Keratinocyte (primary cell): ENCODE measurements around the gene TMEM178A. TPM values are rescaled to one million over a fixed set of nuclear protein-coding genes. Genes with fewer than 3 reads are reported as not detected.

Experiments
- DNase-seq: peaks from one replicate; pipeline ENCODE4 v3.0.0-alpha.2; 2011; ENCODE audit warnings: low read depth, missing footprints, low spot score
- FAIRE-seq: peaks from 2 replicates; lab custom pipeline; 2011; peaks lifted over from hg19 to GRCh38; lab: Jason Lieb, UNC
- H2AFZ ChIP-seq: 2 replicates; pipeline ENCODE4 v1.6.0; 2012; ENCODE audit warnings: low read length, control low read depth, inconsistent platforms; ENCODE audit not compliant: control insufficient read depth
- H3K27ac ChIP-seq: 2 replicates; pipeline ENCODE4 v1.5.1; 2011; ENCODE audit warnings: low read length; ENCODE audit not compliant: control insufficient read depth, insufficient read depth
- H3K27me3 ChIP-seq: 3 replicates; pipeline ENCODE4 v1.6.0; 2011; ENCODE audit warnings: low read length; ENCODE audit not compliant: control insufficient read depth, insufficient read depth; ENCODE audit errors: extremely low read depth
- H3K36me3 ChIP-seq, 2 experiments: 2 replicates in 1 of 2; 3 replicates in 1 of 2; pipeline ENCODE4 v1.5.1; 2011; ENCODE audit warnings: low read length in 2 of 2, mild to moderate bottlenecking in 1 of 2; ENCODE audit not compliant: control insufficient read depth in 2 of 2, insufficient read depth in 2 of 2; ENCODE audit errors: extremely low read depth in 1 of 2
- H3K4me1 ChIP-seq: 3 replicates; pipeline ENCODE4 v1.5.1; 2011; ENCODE audit warnings: low read length; ENCODE audit not compliant: control insufficient read depth, insufficient read depth; ENCODE audit errors: extremely low read depth
- H3K4me2 ChIP-seq: 3 replicates; pipeline ENCODE4 v1.6.0; 2011; ENCODE audit warnings: low read depth, low read length; ENCODE audit not compliant: control insufficient read depth, insufficient read depth; ENCODE audit errors: extremely low read depth
- H3K4me3 ChIP-seq, 3 experiments: fragments of 200-600 bp in 1 of 3; sonication (generic) in 1 of 3; 2 replicates in 2 of 3; 3 replicates in 1 of 3; pipeline ENCODE4 v1.5.1; 2011 to 2016; ENCODE audit warnings: low read length in 3 of 3, mild to moderate bottlenecking in 3 of 3, control low read depth in 2 of 3, inconsistent platforms in 1 of 3, low read depth in 1 of 3, mixed read lengths in 1 of 3, mixed run types in 1 of 3, moderate library complexity in 1 of 3; ENCODE audit not compliant: control insufficient read depth in 2 of 3, insufficient read depth in 2 of 3; ENCODE audit errors: extremely low read depth in 1 of 3
- H3K79me2 ChIP-seq: 2 replicates; pipeline ENCODE4 v1.6.0; 2012; ENCODE audit warnings: low read length; ENCODE audit not compliant: control insufficient read depth, insufficient read depth
- H3K9ac ChIP-seq: 3 replicates; pipeline ENCODE4 v1.6.0; 2011; ENCODE audit warnings: low read length; ENCODE audit not compliant: control insufficient read depth, insufficient read depth; ENCODE audit errors: extremely low read depth
- H3K9me1 ChIP-seq: 3 replicates; pipeline ENCODE4 v1.6.0; 2011; ENCODE audit warnings: low read length; ENCODE audit not compliant: control insufficient read depth, insufficient read depth; ENCODE audit errors: extremely low read depth
- H3K9me3 ChIP-seq: 2 replicates; pipeline ENCODE4 v1.5.1; 2012; ENCODE audit warnings: low read depth, low read length; ENCODE audit not compliant: control insufficient read depth
- H4K20me1 ChIP-seq: 3 replicates; pipeline ENCODE4 v1.6.0; 2011; ENCODE audit warnings: low read length; ENCODE audit not compliant: control insufficient read depth, insufficient read depth; ENCODE audit errors: extremely low read depth
- EZH2 ChIP-seq: IDR thresholded peaks from one replicate; pipeline ENCODE4 v1.6.1; 2012; ENCODE audit warnings: inconsistent platforms, mild to moderate bottlenecking, low read length, moderate library complexity
- dilution Hi-C: fragments of 300-500 bp; cut with MboI; formaldehyde crosslinking; loops from one replicate; pipeline ENCODE4 v1.7.0; 2020; ENCODE audit warnings: low sequenced_read_pairs; ENCODE audit not compliant: extremely low pct_ligation_motif_present
- polyA plus RNA-seq, 5 experiments: library from polyadenylated mRNA; depleted of rRNA in 3 of 5; stranded (reverse) in 3 of 5; stranded (forward) in 1 of 5; unstranded in 1 of 5; fragments of >200 nt; gene quantifications; 1 replicate in 1 of 5; 2 replicates in 3 of 5; 3 replicates in 1 of 5; pipeline versions ENCODE4 v1.2.1 to v1.2.3, GENCODE V29; 2011 to 2012; ENCODE audit warnings: missing spikeins in 2 of 5, low read depth in 1 of 5, low replicate concordance in 1 of 5
- TF ChIP-seq, protein P1 (sequence below), 3 experiments: IDR thresholded peaks in 1 of 3; conservative IDR thresholded peaks in 1 of 3; optimal IDR thresholded peaks in 1 of 3; 2 replicates in 2 of 3; 3 replicates in 1 of 3; pipeline versions ENCODE3 to v1.5.1; 2011; ENCODE audit warnings: low read length in 3 of 3, mild to moderate bottlenecking in 3 of 3, moderate library complexity in 2 of 3, control low read depth in 1 of 3, inconsistent platforms in 1 of 3; ENCODE audit not compliant: insufficient read depth in 2 of 3; ENCODE audit errors: extremely low read depth in 1 of 3

Gene TMEM178A
- polyA plus RNA-seq, 1 donor (not counting 4 experiments of a cell fraction or from before 2014, with no cell fraction given) = 0.07 TPM

DNA sequence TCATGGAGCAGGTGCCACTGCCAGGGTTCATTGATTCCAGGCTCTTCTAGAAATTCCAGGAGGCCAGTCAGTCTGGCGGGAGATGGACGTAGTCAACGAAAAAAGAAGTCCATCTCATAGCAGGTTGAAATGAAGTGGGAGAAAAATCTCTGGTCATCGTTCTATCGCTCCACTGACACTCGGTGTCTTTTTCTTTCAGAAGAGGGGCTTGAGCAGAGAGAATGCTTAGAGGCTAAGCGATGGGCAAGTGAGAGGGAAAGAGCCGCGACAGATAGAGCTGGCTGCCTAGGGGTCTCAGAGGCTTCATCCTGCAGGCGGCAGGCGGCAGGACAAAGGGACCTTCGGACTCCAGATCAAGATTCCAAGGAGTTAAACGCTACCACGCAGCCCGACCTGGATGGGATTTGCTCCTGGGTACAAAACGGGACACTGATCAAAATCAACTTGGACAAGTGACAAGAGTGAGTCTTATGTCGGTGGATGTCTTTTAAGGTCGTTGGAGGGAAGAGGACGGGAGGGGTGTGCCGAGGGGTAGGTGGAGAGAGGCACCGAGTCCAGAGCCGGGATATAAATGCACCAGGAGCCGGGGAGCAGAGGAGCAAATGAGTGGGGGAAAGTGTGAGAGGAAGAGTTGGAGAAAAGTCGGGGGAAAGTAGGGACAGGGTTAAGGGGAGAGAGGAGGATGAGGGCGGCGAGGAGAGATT is 677 bp upstream of the TMEM178A start:
- Histone ChIP-seq H2AFZ (no peak overlapping the region), H3K9me3 (no peaks in the 10 kb centered on the region), H3K79me2 (no peaks in the 10 kb centered on the region), H3K4me2 (no peak overlapping the region), H3K36me3 (no peaks in the 10 kb centered on the region), H3K4me3 (no peak overlapping the region), H3K27ac (no peak overlapping the region), H3K9ac (no peak overlapping the region), H3K27me3 (peaks cover 56% of the 10 kb centered on the region), H3K4me1 (no peaks in the 10 kb centered on the region), H4K20me1 (peaks cover 6% of the 10 kb centered on the region), H3K9me1 (no peaks in the 10 kb centered on the region)
- dilution Hi-C loops = no loop called here
- FAIRE-seq = no peak
- peak; percentile 87 for TF ChIP-seq EZH2
- TF ChIP-seq, protein P1, sequence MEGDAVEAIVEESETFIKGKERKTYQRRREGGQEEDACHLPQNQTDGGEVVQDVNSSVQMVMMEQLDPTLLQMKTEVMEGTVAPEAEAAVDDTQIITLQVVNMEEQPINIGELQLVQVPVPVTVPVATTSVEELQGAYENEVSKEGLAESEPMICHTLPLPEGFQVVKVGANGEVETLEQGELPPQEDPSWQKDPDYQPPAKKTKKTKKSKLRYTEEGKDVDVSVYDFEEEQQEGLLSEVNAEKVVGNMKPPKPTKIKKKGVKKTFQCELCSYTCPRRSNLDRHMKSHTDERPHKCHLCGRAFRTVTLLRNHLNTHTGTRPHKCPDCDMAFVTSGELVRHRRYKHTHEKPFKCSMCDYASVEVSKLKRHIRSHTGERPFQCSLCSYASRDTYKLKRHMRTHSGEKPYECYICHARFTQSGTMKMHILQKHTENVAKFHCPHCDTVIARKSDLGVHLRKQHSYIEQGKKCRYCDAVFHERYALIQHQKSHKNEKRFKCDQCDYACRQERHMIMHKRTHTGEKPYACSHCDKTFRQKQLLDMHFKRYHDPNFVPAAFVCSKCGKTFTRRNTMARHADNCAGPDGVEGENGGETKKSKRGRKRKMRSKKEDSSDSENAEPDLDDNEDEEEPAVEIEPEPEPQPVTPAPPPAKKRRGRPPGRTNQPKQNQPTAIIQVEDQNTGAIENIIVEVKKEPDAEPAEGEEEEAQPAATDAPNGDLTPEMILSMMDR (optimal IDR thresholded peaks at IDR 0.05 in 1 of 3, IDR thresholded peaks at IDR 0.05 in 1 of 3, conservative IDR thresholded peaks at IDR 0.05 in 1 of 3; ENCODE audit: extremely low read depth in 1 of 3, insufficient read depth in 2 of 3, low read length in 3 of 3) = no peak
- DNase-seq = no peak

DNA sequence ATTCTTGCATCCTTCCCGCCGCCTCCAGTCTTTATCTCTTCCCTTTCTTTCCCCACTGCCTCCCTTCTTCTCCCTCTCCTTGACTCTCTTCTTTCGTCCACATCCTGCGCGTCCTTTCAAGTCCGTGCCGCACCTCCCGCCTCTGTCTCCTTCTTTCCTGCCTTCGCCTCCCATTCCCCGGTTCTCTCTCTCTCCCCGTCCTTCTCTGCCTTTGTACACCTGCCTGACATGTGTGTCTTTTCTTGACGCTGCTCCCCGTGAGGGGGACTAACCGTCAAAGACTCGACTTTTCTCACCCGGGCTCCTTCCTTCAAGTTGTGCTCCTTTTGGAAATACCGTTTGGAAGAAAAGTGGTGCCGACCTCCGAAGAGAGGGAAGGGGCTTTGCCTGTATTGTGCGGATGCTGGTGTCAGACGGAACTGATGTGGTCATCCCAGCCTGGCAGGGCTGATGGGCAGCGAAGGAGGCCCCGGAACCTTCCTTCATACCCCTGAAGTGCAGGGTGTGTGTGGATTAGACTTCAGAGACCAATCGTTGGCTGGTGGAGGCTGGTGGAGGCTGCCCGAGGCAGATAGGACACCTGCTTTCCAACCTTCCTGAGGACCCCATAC is 879 bp downstream of the TMEM178A start:
- Histone ChIP-seq H3K4me1 (no peaks in the 10 kb centered on the region), H3K9me3 (no peaks in the 10 kb centered on the region), H3K79me2 (no peaks in the 10 kb centered on the region), H3K4me2 (peak overlapping the region; percentile 76), H4K20me1 (peaks cover 6% of the 10 kb centered on the region), H3K4me3 (peak overlapping the region in 2 of 3 experiments; percentile 33 to 52), H2AFZ (peak overlapping the region; percentile 11), H3K27ac (no peak overlapping the region), H3K36me3 (no peaks in the 10 kb centered on the region), H3K9me1 (no peaks in the 10 kb centered on the region), H3K9ac (no peak overlapping the region), H3K27me3 (peaks cover 64% of the 10 kb centered on the region)
- FAIRE-seq (no peak), DNase-seq (no peak)
- dilution Hi-C loops = no loop called here
- TF ChIP-seq, protein P1 (optimal IDR thresholded peaks at IDR 0.05 in 1 of 3, IDR thresholded peaks at IDR 0.05 in 1 of 3, conservative IDR thresholded peaks at IDR 0.05 in 1 of 3; ENCODE audit: extremely low read depth in 1 of 3, insufficient read depth in 2 of 3, low read length in 3 of 3) = no peak
- TF ChIP-seq EZH2 = peak; percentile 98
